ENCODE results near the gene TFPI.

The TFPI gene

DNA sequence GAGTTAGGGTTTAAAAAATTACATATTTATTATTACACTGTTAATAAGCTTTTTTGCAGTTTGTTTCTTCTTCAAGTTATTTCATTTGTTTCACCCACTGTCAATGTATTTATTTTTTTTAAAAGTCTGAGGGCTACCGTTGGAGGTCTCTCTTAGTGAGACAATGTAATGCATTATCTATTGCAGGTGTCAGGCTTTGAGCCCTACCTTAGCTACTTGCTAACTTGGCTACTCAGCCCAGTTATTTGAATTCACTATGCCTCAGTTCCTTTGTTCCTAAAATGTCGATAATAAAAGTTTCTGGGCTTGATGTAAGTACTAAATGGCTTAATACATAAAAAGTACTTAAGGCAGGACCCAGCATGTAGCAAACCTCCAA lies 458 bp upstream of the TFPI start:
- DNase-seq (ENCODE audit: low read depth in 2 of 2): no peak
- TF ChIP-seq, protein P1, sequence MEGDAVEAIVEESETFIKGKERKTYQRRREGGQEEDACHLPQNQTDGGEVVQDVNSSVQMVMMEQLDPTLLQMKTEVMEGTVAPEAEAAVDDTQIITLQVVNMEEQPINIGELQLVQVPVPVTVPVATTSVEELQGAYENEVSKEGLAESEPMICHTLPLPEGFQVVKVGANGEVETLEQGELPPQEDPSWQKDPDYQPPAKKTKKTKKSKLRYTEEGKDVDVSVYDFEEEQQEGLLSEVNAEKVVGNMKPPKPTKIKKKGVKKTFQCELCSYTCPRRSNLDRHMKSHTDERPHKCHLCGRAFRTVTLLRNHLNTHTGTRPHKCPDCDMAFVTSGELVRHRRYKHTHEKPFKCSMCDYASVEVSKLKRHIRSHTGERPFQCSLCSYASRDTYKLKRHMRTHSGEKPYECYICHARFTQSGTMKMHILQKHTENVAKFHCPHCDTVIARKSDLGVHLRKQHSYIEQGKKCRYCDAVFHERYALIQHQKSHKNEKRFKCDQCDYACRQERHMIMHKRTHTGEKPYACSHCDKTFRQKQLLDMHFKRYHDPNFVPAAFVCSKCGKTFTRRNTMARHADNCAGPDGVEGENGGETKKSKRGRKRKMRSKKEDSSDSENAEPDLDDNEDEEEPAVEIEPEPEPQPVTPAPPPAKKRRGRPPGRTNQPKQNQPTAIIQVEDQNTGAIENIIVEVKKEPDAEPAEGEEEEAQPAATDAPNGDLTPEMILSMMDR (IDR thresholded peaks at IDR 0.05; ENCODE audit: low read depth, low read length): no peak
- H3K4me3 ChIP-seq (replicated peaks in 1 of 2; ENCODE audit: low read depth in 2 of 2, low read length in 2 of 2): peak overlapping the region; percentile 58 to 68

DNA sequence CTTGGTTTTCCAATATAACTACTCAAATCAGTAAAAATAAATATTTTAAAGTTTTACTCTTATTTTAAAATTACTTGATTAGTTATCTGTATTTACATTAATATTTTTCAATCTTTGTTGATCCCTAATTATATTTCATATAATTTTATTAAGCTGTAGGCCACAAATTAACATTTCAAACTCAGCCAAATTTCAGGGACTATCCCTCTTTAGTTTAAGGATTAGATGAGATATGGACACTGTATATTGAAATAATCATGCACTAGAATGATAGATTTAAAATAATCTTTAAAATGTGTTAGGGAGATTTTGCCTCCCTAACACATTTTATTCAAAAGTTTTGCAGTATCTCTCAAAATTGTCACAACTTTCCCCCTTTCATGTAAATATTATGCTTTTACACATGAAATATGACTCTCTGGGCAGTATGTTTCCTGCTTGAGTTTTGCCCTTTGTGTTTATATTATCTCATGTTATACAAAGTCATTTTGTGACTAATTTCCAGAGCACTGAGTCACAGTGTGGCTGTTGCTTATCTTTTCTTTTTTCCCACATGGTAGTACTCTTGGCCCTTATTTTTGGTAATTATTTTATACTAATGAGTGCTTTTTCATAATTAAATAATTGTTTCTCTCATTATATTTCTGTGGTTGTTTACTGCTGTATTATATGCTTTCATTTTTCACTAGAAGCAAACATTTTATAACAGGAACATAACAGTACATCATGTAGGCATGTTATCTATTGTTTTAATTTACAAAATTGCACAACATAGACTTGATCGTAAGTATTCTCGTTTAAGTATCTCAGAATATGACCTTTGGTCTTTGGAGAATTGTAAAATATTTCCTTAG lies 1.2 kb downstream of the TFPI start:
- TF ChIP-seq, protein P1 (IDR thresholded peaks at IDR 0.05; ENCODE audit: low read depth, low read length): no peak
- peak overlapping the region; percentile 58 to 68 for H3K4me3 ChIP-seq (replicated peaks in 1 of 2; ENCODE audit: low read depth in 2 of 2, low read length in 2 of 2)
- DNase-seq (ENCODE audit: low read depth in 2 of 2): peak; percentile 67 to 90

DNA sequence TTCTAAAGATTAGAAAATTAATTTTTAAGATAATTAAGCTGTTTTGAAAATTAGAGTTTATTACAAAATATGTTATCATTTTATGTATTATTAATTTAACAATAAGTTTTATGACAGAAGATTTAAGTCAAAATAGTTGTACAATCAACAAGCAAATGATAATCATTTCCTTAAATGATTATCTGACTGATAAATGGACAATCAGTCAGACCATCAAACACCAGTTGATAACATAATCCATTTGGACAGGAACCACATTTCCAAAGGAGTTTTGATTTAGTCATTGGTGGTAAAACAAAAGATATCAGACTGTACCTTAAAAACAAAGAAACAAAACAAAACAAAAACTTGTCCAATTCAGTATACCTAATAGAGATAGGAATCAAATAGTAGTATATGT lies 1.9 kb downstream of the TFPI start:
- peak overlapping the region; percentile 58 to 68 for H3K4me3 ChIP-seq (replicated peaks in 1 of 2; ENCODE audit: low read depth in 2 of 2, low read length in 2 of 2)
- TF ChIP-seq, protein P1 (IDR thresholded peaks at IDR 0.05; ENCODE audit: low read depth, low read length): no peak
- DNase-seq (ENCODE audit: low read depth in 2 of 2): no peak

DNA sequence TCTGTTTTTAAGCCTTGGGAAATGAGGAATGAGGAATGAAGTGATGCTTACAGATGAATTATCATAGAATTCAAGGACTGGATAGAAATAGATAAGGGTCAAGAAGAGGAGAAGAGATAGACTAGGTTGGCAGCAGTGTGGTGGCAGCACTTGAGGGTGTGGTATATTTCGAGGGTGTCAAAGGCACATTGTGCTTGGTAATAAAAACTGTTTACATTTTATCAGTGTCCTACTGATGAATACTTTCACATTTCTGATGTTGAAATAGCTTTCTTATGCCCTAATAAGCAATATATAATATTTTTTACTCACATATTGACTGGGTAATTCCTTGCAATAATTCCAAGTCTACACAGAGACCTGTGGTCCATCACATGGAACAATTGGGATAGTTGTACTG lies 3.4 kb downstream of the TFPI start:
- TF ChIP-seq, protein P1 (IDR thresholded peaks at IDR 0.05; ENCODE audit: low read depth, low read length): no peak
- no peak for DNase-seq (ENCODE audit: low read depth in 2 of 2)
- peak overlapping the region; percentile 2 to 68 for H3K4me3 ChIP-seq (replicated peaks in 1 of 2; ENCODE audit: low read depth in 2 of 2, low read length in 2 of 2)

DNA sequence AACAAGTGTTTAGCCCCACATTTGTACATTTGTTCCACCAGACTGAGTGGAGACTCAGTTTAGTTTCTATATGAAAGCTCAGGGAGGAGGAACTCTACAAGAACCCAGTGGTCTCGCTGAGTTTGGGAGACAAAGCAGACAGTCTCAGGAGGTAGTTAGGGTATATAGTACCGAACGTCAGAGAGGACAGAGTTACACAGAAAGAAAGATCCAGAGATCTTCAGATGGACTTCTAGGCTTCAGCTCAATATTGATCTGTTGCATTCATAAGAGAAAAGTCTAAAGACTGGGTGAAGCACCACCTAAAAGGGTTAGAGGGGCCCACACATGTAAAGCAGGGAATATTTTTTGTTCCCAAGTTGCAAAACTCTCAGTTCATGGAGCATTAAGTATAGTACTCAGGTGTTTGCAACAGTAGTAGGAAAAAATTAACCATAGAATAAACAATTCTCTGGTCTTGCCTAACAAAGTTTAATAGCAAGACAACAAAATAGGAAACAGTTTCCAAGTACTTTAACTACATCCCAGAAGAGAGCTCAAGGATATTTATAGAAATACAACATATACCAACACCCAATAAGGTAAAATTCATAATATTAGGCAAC lies 4.2 kb downstream of the TFPI start:
- H3K4me3 ChIP-seq (replicated peaks in 1 of 2; ENCODE audit: low read depth in 2 of 2, low read length in 2 of 2): peak overlapping the region in 1 of 2 donors; percentile 68
- no peak for DNase-seq (ENCODE audit: low read depth in 2 of 2)
- TF ChIP-seq, protein P1 (IDR thresholded peaks at IDR 0.05; ENCODE audit: low read depth, low read length): no peak

DNA sequence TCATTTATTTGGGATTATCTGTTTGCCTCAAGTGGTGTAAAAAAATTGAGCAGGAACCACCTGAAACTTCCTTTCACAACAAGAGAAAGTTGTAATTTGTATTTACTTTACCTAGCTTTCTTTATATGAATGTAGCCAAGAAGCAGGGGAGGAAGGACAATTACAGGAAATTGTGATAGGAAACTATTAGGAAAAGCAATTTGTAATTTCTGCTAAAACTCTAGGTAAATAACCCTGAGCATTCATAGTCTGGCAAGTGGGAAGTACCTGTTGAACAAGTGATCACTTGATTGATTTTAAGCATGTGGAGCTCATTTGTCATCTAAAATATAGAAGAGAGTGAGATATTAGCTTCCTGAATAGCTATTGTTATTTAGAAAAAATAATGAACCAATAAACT lies 5.0 kb downstream of the TFPI start:
- DNase-seq (ENCODE audit: low read depth in 2 of 2): no peak
- H3K4me3 ChIP-seq (replicated peaks in 1 of 2; ENCODE audit: low read depth in 2 of 2, low read length in 2 of 2): no peak overlapping the region
- TF ChIP-seq, protein P1 (IDR thresholded peaks at IDR 0.05; ENCODE audit: low read depth, low read length): no peak
